Coronary artery (tissue), 2 donors: ENCODE data around the gene TBX6.

ENCODE experiments used
- DNase-seq: peaks from one replicate; pipeline ENCODE4 v3.0.0-alpha.2; 2017; ENCODE audit warnings: low spot score
- H3K27ac ChIP-seq, 2 donors: fragments of 200-600 bp; sonication (generic); one replicate each; pipeline ENCODE4 v1.5.1; 2016 to 2019
- H3K4me3 ChIP-seq: fragments of 200-600 bp; sonication (generic); 2 replicates; pipeline ENCODE4 v1.5.1; 2016; ENCODE audit warnings: mild to moderate bottlenecking, moderate library complexity
- TF ChIP-seq, protein P1 (sequence below): fragments of 200-600 bp; sonication (generic); IDR thresholded peaks from one replicate; pipeline ENCODE4 v1.5.1; 2019; ENCODE audit warnings: antibody characterized with exemption

Gene TBX6

GRCh38 chr16:30084816-30085159 is 6.9 kb downstream of the TBX6 start:
- DNase-seq, result no peak

GRCh38 chr16:30084096-30084815 is 7.5 kb downstream of the TBX6 start:
- Histone ChIP-seq H3K27ac (peak overlapping the region in 1 of 2 donors; percentile 33), H3K4me3 (no peak overlapping the region)
- no peak for DNase-seq
- TF ChIP-seq, protein P1, sequence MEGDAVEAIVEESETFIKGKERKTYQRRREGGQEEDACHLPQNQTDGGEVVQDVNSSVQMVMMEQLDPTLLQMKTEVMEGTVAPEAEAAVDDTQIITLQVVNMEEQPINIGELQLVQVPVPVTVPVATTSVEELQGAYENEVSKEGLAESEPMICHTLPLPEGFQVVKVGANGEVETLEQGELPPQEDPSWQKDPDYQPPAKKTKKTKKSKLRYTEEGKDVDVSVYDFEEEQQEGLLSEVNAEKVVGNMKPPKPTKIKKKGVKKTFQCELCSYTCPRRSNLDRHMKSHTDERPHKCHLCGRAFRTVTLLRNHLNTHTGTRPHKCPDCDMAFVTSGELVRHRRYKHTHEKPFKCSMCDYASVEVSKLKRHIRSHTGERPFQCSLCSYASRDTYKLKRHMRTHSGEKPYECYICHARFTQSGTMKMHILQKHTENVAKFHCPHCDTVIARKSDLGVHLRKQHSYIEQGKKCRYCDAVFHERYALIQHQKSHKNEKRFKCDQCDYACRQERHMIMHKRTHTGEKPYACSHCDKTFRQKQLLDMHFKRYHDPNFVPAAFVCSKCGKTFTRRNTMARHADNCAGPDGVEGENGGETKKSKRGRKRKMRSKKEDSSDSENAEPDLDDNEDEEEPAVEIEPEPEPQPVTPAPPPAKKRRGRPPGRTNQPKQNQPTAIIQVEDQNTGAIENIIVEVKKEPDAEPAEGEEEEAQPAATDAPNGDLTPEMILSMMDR, result no peak

More at GRCh38 chr16:30084816-30085159, 6.9 kb downstream of the TBX6 start:
- no peak overlapping the region for H3K4me3 ChIP-seq
- TF ChIP-seq, protein P1, result no peak
- peak overlapping the region in 1 of 2 donors; percentile 33 for H3K27ac ChIP-seq

GRCh38 chr16:30083216-30084055 is 8.3 kb downstream of the TBX6 start:
- TF ChIP-seq, protein P1, result no peak
- no peak overlapping the region for H3K27ac ChIP-seq
- H3K4me3 ChIP-seq, result no peak overlapping the region
- DNase-seq, result no peak

- Histone ChIP-seq H3K27ac (no peak overlapping the region), H3K4me3 (no peak overlapping the region)
- no peak for DNase-seq
- TF ChIP-seq, protein P1, result no peak
Measured at GRCh38 chr16:30082545-30083090, 9.1 kb downstream of the TBX6 start.

GRCh38 chr16:30079480-30079879 is 12.2 kb downstream of the TBX6 start:
- DNase-seq, result no peak
- TF ChIP-seq, protein P1, result no peak
- no peak overlapping the region for H3K4me3 ChIP-seq
- H3K27ac ChIP-seq, result no peak overlapping the region

GRCh38 chr16:30078744-30079143 is 13.0 kb downstream of the TBX6 start:
- Histone ChIP-seq H3K27ac (no peak overlapping the region), H3K4me3 (no peak overlapping the region)
- TF ChIP-seq, protein P1, result no peak
- DNase-seq, result no peak
